Middle frontal gyrus (tissue), 1 donor: ENCODE data around the gene NBPF15.
"Not testable (repeated sequence)": the region's sequence is repeated elsewhere in the genome, so short reads cannot be mapped to it uniquely, and the experiment has no call there.

ENCODE experiments used
- DNase-seq: peaks from one replicate; pipeline ENCODE4 v3.0.0-alpha.2; 2015; ENCODE audit warnings: low spot score; ENCODE audit errors: extremely low spot score

Gene NBPF15, protein sequence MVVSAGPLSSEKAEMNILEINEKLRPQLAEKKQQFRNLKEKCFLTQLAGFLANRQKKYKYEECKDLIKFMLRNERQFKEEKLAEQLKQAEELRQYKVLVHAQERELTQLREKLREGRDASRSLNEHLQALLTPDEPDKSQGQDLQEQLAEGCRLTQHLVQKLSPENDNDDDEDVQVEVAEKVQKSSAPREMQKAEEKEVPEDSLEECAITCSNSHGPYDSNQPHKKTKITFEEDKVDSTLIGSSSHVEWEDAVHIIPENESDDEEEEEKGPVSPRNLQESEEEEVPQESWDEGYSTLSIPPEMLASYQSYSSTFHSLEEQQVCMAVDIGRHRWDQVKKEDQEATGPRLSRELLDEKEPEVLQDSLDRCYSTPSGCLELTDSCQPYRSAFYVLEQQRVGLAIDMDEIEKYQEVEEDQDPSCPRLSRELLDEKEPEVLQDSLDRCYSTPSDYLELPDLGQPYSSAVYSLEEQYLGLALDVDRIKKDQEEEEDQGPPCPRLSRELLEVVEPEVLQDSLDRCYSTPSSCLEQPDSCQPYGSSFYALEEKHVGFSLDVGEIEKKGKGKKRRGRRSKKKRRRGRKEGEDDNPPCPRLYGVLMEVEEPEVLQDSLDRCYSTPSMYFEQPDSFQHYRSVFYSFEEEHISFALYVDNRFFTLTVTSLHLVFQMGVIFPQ

DNA sequence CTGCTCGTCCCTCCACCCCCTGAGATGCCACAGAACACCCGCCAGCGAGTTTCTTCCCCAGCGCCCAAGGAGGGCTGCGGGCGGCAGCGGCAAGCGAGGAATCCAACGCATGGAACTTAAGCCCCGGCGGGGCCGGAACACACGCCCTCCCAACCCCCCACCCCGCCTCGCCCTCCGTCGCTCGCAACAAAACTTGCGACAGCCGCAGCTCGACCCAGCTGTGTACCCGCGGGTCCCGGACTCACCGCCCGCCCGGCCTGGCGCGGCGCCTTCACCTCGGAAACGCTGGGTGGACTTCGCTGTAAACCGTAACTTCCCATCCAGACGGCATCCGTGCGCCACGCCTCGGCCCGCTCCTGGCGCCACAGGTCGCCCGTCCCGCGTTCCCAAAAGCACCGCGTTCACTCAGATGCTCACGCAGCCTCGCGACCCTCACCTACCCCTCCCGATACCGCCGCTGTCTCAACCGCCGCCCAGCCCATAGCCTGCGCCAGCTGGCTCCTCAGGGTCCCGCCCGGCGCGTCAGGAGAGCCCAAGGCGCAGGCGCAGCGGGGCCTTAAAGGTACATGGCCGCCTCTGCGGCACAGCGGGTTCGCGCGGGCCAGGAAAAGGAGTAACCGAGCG lies at the start of gene NBPF15:
TSS of gene NBPF15 (minus strand) at position 534 of the 624 bp plus-strand sequence. CDS start 21,666 bp downstream, outside the sequence.
- DNase-seq: peak; percentile 3

DNA sequence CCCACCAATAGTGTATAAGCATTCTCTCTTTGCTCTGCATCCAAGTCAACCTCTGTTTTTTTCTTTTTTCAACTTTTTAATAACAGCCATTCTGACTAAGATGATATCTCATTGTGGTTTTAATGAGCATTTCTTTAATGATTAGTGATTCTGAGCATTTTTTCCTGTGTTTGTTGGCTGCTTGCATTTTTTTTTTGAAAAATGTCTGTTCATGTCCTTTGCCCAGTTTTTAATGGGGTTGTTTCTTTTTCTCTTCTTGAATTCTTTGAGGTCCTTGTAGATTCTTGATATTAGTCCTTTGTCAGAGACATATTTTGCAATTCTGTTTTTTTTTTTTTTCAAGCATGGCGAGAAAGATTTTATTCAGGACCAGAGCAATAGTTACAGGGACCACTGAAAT lies 35.0 kb upstream of the NBPF15 start:
- DNase-seq: not testable (repeated sequence)

DNA sequence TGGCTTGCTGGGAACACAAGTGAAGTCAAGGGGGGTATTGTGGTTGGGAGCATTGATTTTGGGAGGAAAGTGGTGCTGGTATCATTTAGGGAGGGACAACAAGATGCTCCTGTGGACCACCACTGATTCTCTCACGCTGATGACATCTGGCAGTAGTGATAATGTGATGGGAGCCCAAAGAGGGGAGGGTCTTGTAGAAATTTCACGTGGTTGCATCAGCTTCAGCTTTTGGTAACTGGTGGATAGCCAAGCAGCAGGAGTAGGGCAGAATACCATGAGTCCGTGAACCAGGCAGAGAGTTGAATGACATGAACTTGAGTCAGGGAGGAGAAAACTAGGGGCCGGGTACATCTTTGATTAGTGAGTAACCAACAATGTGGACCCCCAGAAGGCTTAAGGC lies 32.7 kb upstream of the NBPF15 start:
- DNase-seq: not testable (repeated sequence)

DNA sequence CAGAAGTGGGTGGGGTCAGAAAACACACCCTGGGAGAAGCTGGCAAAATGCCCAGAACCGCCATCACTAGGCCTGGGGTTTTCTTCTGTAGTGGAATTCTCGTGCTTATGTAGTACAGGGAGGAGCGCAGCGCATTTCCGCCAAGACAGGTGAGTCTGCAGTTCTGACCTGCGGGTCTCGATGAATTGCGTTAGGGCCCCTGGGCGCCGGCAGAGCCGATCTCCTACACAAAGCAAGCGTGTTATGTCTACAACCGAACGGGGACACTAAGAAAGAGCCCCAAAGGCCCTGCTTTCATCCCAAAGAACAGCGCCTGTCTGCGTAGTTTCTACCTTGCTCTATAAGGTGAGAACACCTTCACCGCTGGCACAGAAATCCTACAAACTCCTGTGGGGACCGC lies 28.9 kb upstream of the NBPF15 start:
- not testable (repeated sequence) for DNase-seq

DNA sequence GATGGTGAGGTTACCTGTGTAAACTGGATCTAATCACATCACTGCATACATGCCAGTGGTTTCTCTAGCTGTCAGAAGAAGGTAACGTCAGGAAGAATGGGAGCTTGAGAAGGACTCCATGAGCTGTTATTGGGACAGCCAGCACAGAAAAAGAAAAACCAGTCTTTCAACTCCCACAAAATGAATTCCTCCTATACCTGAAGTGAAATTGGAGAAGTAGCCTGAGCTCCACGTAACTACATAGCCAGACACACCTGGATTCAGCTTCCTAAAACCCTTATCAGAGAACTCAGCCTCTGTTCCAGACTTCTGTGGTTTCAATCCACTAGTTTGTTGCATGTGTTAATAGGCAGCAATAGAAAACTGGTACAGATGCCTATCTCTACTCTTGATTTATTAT lies 25.5 kb upstream of the NBPF15 start:
- not testable (repeated sequence) for DNase-seq

DNA sequence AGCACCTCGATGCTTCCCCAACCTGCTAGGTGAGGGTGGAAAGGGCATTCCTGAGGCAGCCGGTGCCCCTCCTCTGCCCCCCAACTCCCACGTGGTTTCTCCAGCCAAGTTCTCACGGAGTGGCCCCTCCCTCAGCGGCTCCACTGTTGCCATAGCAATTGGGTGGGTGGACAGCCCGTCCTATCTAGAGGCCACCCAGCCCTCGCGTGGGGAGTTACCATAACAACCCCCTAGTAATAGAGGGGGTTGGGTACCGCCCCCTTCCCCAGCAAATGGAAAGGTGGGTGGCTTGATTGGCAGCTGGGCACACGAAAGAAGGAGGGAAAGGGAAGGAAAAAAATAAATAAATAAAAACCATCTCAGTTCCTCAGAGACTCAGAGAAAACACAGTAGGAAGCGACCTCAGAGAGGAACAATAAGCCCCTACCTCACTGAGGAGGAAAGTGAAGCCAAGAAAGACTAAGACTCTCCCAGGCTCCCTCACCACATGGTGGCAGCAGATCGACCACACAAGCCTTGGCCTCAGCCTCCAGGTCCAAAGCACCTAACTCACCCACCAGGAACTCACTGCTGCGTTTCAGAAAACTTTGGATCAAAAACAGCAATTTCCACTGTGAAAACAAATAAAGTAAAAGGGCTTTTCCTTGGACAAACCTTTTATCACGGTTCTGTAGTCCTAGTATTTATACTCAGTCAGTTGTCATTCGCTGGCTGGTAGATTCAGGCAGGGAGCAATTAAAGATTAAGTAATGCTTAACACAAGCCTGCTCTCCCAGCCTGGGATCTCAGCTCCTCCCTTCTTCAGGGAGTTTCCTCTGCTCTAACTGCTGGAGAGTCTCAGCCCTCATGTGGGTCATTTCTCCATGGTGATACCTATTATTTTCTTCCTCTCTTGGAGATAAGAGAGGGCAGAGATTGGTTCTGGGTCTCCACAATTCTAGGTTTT lies 23.9 kb upstream of the NBPF15 start:
- DNase-seq: not testable (repeated sequence)

DNA sequence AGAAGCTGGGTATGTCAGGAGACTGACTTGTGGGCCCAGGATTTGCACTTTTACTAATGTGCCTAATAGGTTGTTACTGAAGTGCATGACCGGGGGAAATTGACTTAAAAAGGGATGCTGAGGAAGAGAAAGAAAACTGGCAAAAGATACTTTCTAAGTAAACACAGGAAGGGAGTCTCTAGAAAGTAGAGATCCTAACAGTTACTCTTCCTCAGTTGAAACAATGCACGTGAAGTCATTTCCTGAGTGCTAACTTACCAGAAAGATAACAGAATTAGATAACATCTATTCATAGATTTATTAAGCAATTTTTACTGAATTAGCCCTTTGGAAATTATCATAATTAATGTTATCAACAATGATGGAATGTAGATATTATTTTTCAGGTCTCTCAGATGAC lies 12.4 kb upstream of the NBPF15 start:
- DNase-seq: not testable (repeated sequence)

DNA sequence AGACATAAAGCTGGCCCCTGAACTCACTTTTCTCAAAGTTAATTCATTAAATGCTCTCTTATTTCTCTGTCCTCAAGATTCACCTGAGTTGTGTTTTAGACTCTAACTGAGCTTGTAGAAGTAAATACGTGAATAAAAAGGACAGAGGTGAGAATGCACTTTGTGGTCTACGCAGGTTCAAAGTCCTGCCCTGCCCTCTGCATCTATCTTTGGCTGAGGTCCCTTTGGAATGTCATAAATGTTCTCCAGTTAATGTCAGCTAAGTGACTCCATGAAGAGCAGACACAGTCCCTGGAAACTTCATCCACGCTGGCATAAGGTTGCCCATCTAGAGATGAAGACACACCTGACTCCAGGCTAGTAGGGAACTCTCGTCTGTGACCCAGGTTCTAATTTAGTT lies 10.0 kb upstream of the NBPF15 start:
- DNase-seq: not testable (repeated sequence)

DNA sequence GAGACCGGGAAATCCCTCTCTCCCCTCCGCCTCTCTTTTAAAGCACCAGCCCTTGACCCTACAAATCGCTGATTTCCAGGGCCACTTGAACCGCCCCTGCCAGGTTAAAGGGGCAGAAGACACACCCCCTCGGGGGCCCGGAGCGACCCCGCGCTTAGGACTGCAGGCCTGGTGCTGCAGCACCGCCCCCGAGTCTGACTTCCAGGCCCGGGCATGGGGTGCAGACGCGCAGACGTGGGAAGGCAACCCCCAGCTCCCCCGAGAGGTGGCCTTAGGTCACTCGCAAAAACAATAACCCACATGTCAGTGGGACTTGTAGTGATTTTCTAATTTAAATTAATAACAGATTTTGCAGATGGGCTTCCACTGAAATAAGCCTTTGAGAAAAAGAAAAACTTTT lies 309 bp upstream of the NBPF15 start:
- DNase-seq: not testable (repeated sequence)

DNA sequence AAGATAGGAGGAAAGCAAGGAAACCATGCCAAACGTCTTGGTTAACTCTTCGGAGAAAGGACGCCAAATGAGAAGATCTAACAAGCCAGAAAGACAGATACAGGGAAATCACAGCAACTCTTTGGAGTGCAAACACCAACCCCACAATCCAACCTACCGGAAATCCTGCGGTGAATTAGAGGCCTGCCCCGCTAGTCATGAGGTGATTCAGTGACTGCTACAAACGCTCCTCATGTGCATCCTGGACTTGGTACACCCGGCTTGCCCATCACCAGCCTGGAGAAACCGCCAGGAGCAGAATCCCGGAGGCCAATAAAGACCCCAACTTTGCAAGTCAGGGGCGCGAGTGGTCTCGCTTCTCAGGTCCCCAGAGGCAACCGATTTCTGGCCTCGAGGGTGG lies 783 bp downstream of the NBPF15 start:
- not testable (repeated sequence) for DNase-seq

DNA sequence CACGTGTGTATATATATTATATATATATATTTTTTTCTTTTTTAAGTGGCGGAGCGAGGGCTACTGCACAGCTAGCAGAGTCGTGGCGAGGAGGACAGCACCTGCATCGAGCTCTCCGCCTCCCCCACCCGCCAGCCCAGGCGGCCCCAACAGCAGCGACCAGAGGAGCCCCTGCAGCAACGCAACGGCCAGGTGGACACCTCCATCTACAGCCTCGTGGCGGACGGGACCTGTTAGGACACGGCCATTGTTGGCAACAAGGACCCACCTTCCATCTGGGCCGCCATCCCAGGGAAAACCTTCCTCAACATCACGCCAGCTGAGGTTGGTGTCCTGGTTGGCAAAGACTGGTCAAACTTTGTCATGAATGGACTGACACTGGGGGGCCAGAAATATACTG lies 19.1 kb downstream of the NBPF15 start:
- not testable (repeated sequence) for DNase-seq

DNA sequence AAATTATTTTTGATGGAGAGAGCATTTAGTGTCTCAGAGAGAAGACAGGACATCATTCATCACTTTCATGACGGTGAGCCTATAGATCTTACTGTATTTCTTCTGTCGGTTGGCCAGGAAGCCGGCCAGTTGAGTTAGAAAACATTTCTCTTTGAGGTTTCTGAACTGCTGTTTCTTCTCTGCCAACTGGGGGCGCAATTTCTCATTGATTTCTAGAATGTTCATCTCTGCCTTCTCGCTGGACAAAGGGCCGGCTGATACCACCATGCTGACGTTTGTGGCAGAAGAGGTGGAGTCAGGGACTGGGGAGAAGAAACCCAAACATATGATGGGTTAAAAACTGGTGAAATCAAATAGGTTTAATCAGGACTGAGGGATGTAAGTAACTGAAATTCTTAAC lies 21.7 kb downstream of the NBPF15 start:
- DNase-seq: not testable (repeated sequence)

DNA sequence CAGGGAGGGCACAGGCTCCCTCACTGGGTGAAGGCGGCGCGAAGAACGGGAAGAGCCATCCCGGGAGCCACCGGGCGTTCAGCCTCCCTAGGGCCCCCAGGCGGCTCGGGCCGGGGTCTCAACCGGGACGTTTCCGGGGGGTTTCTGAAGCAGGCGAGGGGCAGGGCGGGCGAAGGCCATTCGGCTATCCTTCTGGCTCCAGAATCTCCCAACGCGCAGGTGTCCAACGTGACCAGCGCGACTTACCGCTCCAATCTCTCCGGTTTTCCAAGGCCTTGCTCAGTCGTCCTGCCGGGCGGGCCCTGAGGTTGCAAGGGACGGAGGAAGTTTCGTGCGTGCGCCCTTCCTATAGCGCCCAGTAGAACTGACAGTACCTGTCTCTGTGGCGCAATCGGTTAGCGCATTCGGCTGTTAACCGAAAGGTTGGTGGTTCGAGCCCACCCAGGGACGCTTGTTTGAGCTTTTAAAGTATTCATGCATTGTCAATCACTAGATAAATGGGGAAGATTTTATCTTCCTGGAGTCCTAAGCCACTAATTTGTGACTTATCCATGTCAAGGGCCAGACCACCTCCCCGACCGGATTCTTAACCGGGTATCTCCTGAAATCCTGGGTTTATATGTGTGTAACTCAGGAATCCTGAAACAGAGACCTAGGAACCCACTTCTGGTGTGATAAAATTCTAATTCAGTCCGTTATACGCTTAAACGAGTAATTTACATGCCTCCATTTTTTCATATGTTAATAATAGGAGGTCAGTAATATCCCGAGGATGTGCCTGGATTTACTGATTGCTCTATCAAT lies 42.4 kb downstream of the NBPF15 start:
- not testable (repeated sequence) for DNase-seq

DNA sequence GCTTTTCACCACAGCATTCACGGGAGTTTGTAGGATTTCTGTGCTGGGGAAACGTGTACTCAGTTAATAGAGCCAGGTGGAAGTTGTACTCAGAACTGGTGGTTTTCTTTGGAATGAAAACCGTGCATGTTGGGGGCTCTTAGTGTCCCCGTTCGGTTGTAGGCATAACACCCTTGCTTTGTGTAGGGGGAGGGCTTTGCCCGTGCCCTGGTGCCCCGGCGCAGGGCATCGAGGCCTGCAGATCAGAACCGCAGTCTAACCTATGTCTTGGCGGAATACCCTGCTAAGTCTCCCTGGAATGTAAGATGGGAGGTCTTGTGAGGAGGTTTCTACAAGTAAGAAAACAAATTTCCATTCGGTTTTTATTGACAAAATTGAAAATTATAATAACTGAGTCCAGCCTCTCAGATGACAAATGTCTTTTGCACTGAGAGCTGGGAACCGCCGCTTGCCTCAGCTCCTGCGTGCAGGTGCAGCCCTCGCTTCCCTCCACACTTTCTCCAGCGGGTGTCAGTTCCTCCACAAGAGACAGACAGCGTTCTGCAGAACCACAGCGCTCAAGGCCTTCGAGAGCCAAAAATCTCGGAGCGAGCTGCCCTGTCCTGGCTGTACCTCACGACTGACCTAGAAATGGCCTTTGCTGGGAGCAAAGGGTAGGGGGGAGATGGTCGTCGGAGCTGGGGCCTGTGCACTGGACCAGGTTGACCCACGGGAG lies 47.9 kb downstream of the NBPF15 start:
- DNase-seq: not testable (repeated sequence)

DNA sequence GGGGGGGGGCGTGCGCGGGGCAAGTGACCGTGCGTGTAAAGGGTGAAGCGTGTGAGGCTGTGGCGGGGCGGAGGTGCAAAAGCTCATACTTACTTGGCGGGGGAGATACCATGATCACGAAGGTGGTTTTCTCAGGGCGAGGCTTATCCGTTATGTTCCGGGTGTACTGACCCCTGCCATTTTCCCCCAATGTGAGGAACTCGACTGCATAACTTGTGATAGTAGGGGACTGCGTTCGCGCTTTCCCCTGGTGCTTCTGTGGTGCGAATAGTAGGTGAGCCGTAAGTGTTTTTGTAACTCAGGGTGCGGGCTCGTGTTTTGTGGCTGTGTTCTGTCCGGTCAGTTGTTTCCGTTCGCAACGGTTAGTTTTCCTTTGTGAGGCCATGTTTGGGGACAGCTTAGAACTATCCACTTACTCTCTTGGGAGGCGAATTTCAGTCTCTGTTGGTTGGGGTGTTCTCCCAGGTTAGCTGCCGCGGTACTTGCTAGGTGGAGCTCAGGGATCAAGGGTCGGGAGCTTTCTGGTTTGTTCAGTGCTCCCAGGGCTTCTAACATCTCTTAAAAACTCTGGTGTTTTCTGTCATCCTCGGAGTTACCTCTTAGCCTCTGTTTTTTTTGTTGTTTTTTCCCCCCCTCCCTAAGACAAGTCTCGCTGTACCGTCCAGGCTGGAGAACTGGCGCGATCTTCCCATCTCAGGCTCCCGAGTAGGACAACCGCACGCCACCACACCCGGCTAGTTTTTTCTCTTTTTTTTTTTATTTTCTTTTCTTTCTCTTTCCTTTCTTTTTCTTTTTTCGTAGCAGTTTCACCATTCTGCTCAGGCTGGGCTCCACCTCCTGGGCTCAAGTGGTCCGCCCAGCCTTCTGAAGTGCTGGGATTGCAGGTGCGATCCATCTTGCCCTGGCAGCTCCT lies 48.7 kb downstream of the NBPF15 start:
- peak; percentile 65 for DNase-seq

DNA sequence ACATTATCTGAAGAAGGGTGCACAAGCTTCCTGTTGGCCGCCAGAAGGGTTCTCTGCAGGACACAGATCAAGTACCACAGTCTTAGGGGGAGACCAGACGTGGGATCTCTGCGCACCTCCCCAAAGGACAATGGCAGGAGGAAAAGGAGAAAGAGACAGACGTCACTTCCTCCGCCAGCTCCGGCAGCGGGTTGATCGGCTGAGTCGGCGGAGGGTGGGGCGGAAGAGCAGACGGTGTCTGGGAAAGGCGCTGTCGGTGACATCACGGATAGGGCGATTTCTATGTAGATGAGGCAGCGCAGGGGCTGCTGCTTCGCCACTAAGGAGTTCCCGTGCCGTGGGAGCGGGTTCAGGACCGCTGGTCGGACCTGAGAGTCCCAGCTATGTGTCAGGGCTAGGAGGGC lies 49.4 kb downstream of the NBPF15 start:
- peak; percentile 4 for DNase-seq

DNA sequence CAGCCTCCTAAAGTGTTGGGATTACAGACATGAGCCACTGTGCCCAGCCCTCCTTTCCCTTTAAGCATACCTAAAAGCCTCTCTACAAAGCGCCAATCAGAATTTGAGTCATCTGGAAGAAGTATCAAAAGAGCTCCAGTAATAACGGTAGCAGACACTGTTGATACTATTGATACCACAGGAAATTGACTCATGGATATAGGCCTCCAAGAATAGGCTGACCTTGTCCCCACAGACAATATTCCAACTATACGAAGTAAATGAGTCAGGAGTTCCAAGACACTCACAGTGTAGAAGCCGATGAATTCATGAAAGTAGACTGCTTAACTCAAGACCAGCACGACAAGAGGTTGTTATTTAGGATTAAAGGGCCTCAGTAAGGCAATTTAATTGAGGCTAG lies 58.7 kb downstream of the NBPF15 start:
- not testable (repeated sequence) for DNase-seq

DNA sequence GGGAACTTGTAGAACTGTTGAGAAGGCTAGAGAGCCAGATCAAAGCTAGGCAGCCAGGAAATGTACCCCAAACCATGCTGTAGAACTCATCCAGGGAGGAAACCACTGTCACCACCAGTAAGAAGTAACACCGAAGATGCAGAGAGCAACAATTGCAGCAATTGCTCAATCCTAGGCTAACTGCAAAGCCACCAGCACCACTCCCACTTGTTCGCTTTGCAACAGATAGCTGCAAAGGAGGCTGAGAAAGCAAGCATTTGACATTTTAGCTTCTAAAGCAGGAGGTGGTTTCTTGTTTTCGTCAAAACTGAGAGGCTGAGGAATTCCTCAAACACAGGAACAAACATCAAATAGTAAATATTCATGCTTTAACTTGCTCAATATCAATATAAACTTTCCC lies 89.8 kb downstream of the NBPF15 start:
- not testable (repeated sequence) for DNase-seq
